HG03378 (cell line): ENCODE results near the gene UROC1.
A peak's percentile ranks its signal among the peaks of the same experiment; 100 is the strongest.

Experiments used
- ATAC-seq: cut with Tn5 transposase; IDR thresholded peaks from one replicate; pipeline ENCODE4 v1.9.1; 2021; ENCODE audit warnings: mild to moderate bottlenecking, moderate library complexity; ENCODE audit not compliant: unreplicated experiment

UROC1 gene

GRCh38 chr3:126481808-126482502 lies 35.6 kb downstream of the UROC1 start:
- ATAC-seq: no peak

DNA sequence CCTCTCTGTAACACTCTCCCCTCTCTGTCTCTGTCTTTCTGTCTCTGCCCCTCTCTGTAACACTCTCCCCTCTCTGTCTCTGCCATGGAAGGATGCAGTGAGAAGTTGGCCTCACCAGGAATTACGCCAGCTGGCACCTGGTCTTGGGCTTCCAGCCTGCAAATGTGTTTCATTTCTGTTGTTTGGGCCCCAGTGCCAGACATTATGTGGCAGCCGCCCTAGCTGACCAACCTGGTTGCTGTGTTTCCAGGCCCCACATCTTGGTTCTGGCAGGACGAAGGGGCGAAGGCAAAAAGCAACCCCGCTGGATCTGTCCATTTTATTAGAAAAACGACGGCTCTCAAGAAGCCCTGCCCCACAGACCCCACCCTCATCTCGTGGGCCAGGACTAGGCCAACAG lies 36.7 kb downstream of the UROC1 start:
- ATAC-seq: no peak

- ATAC-seq: no peak
These were observed 37.4 kb downstream of the UROC1 start for GRCh38 chr3:126480206-126480605.

DNA sequence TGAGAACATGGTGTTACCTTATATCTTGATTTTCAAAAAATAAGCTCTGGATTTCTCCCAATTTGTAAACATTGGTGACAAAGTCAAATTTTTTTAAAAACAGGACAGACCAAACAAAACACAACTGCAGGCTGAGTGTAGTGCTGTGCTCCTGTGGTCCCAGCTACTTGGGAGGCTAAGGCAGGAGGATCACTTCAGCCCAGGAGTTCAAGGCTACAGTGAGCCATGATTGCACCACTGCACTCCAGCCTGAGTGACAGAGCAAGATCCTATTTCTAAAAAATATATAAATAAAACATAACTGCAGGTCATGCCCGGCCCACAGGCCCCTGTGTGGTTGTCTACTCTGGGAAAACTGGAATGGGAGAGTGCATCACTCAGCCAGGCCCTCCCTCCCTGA lies 37.9 kb downstream of the UROC1 start:
- ATAC-seq: no peak

GRCh38 chr3:126478581-126479310 lies 38.8 kb downstream of the UROC1 start:
- no peak for ATAC-seq

GRCh38 chr3:126477061-126477380 lies 40.6 kb downstream of the UROC1 start:
- no peak for ATAC-seq

- ATAC-seq: no peak
These were observed 41.2 kb downstream of the UROC1 start for GRCh38 chr3:126476166-126477060.

- peak; percentile 50 for ATAC-seq
These were observed 42.0 kb downstream of the UROC1 start, which contains the start of gene ZXDC for GRCh38 chr3:126475413-126476114. Gene ZXDC (minus strand): TSS chr3:126475891. CDS start chr3:126475865, 26 bp downstream.

GRCh38 chr3:126474498-126475412 lies 42.8 kb downstream of the UROC1 start:
- ATAC-seq: peak; percentile 22

- ATAC-seq: no peak
These were observed 44.0 kb downstream of the UROC1 start for GRCh38 chr3:126473292-126474168.

GRCh38 chr3:126472277-126473006 lies 45.1 kb downstream of the UROC1 start:
- ATAC-seq: no peak

- no peak for ATAC-seq
These were observed 48.1 kb downstream of the UROC1 start for GRCh38 chr3:126469479-126469878.

- ATAC-seq: no peak
These were observed 49.3 kb downstream of the UROC1 start for GRCh38 chr3:126468028-126468891.

DNA sequence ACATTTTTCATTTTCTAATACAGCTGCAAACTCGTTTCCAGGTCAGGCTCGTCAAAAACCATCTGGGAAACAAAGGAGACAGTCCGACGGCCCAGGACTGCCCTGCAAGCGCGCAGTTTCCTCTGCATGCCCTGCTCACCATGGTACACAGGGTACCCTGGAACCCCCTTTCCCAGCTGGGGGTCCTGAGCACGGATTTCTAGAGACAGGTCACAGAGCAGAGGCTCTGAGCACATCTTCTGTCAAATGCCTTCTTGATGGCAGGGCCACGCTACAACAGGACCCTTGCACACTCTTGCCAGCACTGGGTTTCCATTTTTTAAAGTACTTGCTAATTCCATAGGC lies 50.0 kb downstream of the UROC1 start:
- no peak for ATAC-seq

DNA sequence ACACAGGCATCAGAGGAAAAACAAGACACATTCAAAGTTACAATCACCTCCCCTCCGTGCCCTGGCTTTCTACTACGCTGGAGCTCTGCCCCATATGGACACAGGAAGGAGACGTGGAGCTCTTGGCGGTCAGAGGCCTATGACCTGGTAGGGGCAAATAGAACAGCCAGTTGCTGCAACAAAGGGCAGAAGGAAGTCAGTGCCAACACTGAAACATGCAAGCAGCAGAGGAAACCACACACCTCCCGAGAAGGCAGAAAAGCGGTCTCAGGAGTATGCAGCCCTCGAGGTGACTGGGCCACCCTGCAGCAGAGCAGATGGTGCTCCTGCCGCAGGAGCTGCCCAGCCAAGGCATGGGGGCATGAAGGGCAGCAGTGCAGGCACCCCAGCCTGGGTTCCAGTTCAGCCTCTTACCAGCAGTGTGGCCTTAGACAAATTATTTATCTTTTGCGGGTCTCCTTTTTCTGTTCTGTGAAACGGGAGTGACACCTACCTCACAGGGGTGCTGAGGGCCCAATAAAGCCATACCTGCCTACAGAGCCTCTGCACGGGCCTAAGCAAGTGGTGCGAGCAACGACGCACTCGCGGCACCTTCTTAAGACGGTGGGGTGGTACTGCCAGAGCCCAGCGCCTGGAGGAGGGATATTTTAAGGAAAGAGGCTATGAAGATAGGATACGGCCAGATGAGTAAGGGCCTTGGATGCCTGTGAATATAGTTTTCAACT lies 50.5 kb downstream of the UROC1 start:
- ATAC-seq: no peak

DNA sequence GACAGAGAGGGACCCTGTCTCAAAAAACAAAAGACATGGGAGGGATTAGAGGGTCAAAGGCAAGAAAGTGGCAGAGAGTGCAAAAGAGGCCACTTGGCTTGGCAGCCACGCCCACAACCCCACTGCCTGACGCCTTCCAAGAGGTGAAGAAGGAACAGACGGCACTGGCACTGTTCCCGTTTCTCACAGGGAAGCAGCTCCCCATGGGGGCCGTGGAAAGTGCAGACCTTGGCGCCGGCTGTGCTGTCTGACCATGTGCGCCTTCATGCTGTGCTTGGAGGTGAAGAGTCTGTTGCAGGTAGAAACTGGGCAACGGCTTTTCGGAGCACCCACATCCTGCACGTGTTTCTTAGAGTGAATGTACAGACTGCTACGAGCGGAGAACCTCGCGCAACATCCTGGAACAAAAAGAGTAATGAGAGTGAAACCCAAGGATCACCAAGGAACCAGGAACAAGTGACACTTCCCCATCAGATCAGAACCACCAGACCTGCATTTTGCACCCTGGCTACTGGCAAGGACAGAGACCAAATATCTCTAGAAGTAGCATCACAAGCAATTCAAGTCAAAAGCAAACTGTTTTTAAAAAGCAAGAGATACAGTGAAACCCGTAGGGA lies 51.5 kb downstream of the UROC1 start:
- ATAC-seq: no peak
